ENCODE results near the gene MYBL2. TPM values are rescaled to one million over a fixed set of nuclear protein-coding genes. Genes with fewer than 3 reads are reported as not detected.

Gene MYBL2
- total RNA-seq (10 to 100 TPM in 1 of 2 donors, not detected in 1; 30.9 TPM), polyA plus RNA-seq (1 to 10 TPM; 1.6 to 1.9 TPM)

DNA sequence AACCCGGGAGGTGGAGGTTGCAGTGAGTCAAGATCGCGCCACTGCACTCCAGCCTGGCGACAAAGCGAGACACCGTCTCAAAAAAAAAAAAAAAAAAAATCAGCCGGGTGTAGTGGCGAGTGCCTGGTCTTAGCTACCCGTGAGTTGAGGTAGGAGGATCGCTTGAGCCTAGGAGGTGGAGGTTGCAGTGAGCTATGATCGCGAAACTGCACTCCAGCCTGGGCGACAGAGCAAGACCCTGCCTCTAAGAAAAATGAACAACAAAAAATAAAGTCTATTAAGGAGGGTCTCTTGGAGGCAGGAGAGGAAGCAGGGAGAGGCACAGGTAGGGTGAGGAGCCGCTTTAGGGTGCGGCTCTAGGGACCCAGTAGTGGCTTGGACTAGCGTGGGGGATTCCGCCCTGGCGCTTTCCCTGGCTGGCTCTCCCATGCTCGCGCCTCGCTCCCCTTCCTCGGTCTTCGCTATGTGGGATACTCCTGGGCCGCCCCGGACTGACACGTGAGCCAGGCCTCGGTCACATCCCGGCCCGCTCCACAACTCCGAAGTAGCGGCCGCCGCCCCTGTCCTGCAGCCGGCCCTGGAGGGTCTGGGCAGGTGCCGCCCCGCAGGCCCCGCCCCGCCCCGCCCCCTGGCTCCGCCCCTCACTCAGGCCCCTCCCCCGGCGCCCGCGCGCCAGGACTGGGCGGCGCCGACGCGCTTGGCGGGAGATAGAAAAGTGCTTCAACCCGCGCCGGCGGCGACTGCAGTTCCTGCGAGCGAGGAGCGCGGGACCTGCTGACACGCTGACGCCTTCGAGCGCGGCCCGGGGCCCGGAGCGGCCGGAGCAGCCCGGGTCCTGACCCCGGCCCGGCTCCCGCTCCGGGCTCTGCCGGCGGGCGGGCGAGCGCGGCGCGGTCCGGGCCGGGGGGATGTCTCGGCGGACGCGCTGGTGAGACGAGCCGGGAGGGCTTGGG lies at the start of gene MYBL2:
TSS of gene MYBL2 (plus strand) at position 739 of the 953 bp plus-strand sequence. CDS start at position 909, 170 bp downstream.
- no peak within 1 kb of the TSS for H3K9ac ChIP-seq (ENCODE audit: low read depth in 1 of 2, low read length in 2 of 2)
- no peaks in the 10 kb centered on the region for H3K36me3 ChIP-seq (ENCODE audit: control insufficient read depth in 4 of 4, insufficient read depth in 3 of 4, low read depth in 1 of 4, low read length in 3 of 4)
- no peak within 1 kb of the TSS for H3K27ac ChIP-seq (ENCODE audit: low read depth in 1 of 2, low read length in 2 of 2)
- peaks cover 0 to 11% (median 6%) of the 10 kb centered on the region in 4 donors for H3K4me1 ChIP-seq (ENCODE audit: control insufficient read depth in 4 of 4, insufficient read depth in 4 of 4, low read length in 3 of 4)
- H3K9me3 ChIP-seq (ENCODE audit: control insufficient read depth in 4 of 4, low read length in 3 of 4): no peaks in the 10 kb centered on the region
- TF ChIP-seq NR2F2 (IDR thresholded peaks at IDR 0.05) (no peak), FOXA1 (IDR thresholded peaks at IDR 0.05) (no peak), SP1 (IDR thresholded peaks at IDR 0.05) (no peak), FOXA2 (IDR thresholded peaks at IDR 0.05) (no peak), YY1 (IDR thresholded peaks at IDR 0.05) (no peak), RXRA (IDR thresholded peaks at IDR 0.05) (no peak), RAD21 (IDR thresholded peaks at IDR 0.05) (no peak), HNF4A (conservative IDR thresholded peaks at IDR 0.05) (no peak), GABPA (IDR thresholded peaks at IDR 0.05 in 1 of 2, conservative IDR thresholded peaks at IDR 0.05 in 1 of 2) (no peak), EGR1 (IDR thresholded peaks at IDR 0.05; ENCODE audit: low read depth in 2 of 2) (no peak), HNF4G (IDR thresholded peaks at IDR 0.05) (no peak)
- TF ChIP-seq, protein P1, sequence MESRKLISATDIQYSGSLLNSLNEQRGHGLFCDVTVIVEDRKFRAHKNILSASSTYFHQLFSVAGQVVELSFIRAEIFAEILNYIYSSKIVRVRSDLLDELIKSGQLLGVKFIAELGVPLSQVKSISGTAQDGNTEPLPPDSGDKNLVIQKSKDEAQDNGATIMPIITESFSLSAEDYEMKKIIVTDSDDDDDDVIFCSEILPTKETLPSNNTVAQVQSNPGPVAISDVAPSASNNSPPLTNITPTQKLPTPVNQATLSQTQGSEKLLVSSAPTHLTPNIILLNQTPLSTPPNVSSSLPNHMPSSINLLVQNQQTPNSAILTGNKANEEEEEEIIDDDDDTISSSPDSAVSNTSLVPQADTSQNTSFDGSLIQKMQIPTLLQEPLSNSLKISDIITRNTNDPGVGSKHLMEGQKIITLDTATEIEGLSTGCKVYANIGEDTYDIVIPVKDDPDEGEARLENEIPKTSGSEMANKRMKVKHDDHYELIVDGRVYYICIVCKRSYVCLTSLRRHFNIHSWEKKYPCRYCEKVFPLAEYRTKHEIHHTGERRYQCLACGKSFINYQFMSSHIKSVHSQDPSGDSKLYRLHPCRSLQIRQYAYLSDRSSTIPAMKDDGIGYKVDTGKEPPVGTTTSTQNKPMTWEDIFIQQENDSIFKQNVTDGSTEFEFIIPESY (IDR thresholded peaks at IDR 0.05): no peak
- TF ChIP-seq, protein P2, sequence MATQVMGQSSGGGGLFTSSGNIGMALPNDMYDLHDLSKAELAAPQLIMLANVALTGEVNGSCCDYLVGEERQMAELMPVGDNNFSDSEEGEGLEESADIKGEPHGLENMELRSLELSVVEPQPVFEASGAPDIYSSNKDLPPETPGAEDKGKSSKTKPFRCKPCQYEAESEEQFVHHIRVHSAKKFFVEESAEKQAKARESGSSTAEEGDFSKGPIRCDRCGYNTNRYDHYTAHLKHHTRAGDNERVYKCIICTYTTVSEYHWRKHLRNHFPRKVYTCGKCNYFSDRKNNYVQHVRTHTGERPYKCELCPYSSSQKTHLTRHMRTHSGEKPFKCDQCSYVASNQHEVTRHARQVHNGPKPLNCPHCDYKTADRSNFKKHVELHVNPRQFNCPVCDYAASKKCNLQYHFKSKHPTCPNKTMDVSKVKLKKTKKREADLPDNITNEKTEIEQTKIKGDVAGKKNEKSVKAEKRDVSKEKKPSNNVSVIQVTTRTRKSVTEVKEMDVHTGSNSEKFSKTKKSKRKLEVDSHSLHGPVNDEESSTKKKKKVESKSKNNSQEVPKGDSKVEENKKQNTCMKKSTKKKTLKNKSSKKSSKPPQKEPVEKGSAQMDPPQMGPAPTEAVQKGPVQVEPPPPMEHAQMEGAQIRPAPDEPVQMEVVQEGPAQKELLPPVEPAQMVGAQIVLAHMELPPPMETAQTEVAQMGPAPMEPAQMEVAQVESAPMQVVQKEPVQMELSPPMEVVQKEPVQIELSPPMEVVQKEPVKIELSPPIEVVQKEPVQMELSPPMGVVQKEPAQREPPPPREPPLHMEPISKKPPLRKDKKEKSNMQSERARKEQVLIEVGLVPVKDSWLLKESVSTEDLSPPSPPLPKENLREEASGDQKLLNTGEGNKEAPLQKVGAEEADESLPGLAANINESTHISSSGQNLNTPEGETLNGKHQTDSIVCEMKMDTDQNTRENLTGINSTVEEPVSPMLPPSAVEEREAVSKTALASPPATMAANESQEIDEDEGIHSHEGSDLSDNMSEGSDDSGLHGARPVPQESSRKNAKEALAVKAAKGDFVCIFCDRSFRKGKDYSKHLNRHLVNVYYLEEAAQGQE (IDR thresholded peaks at IDR 0.05): no peak
- TF ChIP-seq, protein P3, sequence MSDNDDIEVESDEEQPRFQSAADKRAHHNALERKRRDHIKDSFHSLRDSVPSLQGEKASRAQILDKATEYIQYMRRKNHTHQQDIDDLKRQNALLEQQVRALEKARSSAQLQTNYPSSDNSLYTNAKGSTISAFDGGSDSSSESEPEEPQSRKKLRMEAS (IDR thresholded peaks at IDR 0.05): no peak
- TF ChIP-seq, protein P4, sequence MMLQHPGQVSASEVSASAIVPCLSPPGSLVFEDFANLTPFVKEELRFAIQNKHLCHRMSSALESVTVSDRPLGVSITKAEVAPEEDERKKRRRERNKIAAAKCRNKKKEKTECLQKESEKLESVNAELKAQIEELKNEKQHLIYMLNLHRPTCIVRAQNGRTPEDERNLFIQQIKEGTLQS (IDR thresholded peaks at IDR 0.05): no peak
- TF ChIP-seq, protein P5, sequence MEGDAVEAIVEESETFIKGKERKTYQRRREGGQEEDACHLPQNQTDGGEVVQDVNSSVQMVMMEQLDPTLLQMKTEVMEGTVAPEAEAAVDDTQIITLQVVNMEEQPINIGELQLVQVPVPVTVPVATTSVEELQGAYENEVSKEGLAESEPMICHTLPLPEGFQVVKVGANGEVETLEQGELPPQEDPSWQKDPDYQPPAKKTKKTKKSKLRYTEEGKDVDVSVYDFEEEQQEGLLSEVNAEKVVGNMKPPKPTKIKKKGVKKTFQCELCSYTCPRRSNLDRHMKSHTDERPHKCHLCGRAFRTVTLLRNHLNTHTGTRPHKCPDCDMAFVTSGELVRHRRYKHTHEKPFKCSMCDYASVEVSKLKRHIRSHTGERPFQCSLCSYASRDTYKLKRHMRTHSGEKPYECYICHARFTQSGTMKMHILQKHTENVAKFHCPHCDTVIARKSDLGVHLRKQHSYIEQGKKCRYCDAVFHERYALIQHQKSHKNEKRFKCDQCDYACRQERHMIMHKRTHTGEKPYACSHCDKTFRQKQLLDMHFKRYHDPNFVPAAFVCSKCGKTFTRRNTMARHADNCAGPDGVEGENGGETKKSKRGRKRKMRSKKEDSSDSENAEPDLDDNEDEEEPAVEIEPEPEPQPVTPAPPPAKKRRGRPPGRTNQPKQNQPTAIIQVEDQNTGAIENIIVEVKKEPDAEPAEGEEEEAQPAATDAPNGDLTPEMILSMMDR (IDR thresholded peaks at IDR 0.05; ENCODE audit: low read depth, low read length, missing input control): no peak
- WGBS: 14% methylated on average over 90 of the region's 90 CpGs
- no peaks in the 10 kb centered on the region for H3K27me3 ChIP-seq (ENCODE audit: control insufficient read depth in 4 of 4, insufficient read depth in 4 of 4, low read length in 3 of 4)
- DNase-seq (ENCODE audit: low spot score): peak; percentile 88
- H3K4me3 ChIP-seq (ENCODE audit: low read depth in 1 of 3, low read length in 3 of 3): peak within 1 kb of the TSS; percentile 32 to 56 (median 48)
